Left hindlimb (tissue), 1 donor: ENCODE measurements around the gene LOXHD1.

Experiments
- DNase-seq: peaks from one replicate; pipeline ENCODE4 v3.0.0-alpha.2; 2018

LOXHD1 gene

DNA sequence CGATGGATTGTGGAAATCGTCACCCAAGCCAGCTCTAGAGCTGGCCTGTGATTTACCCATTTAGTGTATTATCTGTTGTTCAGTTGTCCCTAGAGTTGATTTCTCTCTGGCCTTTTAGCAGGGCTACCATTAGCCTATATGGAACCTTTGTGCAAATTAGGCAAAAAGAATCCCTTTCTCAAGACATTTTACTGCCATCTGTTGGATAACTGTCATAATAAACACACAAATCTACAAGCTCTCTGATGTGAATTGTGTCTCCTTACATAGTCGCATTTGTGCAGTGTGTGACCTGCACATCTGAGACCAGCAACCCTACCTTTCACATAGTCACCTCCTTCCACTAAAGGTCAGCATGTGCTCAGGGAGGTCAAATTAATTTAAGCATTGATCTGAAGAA, 34.0 kb downstream of the LOXHD1 start:
- no peak for DNase-seq

DNA sequence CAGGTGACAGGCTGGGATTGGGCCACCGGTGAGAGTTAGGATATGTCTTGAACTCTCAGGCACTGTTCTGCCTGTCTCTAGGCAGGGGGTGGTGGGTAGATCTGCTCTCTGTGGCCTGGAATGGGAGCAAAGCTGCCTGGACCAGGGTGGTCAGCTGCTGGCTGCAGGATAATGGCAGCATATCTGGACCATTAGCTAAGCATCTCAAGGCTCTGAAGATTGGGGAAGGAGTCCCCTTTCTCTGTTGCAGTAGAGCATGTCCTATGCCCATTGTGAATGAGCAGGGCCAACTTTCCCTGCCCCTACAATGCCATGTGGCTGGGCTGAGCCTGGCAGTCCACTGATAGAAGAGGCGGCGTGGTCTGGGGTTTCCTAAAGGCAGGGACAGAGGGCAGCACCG, 34.6 kb downstream of the LOXHD1 start:
- DNase-seq, result no peak

DNA sequence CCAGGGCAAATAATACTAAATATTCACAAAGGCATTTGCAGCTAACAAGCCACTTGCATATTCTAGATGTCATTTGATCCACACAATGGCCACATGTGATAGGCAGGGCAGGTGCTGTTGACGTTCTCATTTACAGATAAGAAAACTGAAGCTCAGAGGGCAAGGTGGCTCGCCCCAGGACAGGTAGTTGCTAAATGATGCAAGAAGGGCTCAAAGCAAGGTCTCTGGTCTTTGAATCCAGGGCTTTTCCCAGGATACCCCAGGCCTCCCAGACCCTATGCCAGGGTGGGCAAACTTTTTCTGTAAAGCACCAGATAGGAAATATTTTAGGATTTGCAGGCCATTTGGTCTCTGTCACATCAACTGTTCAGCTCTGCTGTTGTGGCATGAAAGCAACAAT, 35.1 kb downstream of the LOXHD1 start:
- no peak for DNase-seq

DNA sequence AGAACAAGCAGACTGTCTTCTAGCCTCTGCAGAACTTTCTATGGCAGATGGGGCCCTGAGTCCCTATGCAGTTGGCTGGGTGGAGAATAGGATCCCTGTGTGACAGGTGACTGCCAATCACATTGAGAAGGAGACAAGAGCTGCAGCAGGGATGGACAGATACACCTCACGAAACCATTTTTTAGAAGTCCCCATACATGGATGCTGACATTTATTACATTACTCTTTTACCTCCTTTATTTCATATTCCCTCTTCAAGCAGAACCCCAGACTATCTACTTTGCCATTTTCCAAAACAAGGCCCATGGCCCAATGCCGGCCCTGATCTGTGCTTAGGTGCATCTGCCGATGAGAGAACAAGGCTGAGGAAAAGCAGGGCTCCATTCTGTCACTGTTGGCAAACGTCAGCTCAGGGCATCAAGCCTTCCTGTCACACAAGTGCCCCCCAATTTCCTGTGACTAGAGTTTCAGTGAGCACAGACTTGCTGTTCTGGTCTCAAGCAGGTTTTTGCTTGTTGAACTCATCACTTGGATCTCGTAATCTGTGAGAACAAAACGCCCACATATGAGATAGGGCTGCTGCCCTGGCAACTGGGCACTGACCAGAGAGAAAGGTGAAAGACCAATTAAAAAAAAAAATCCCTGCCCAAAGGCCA, 35.8 kb downstream of the LOXHD1 start:
- DNase-seq, result no peak

DNA sequence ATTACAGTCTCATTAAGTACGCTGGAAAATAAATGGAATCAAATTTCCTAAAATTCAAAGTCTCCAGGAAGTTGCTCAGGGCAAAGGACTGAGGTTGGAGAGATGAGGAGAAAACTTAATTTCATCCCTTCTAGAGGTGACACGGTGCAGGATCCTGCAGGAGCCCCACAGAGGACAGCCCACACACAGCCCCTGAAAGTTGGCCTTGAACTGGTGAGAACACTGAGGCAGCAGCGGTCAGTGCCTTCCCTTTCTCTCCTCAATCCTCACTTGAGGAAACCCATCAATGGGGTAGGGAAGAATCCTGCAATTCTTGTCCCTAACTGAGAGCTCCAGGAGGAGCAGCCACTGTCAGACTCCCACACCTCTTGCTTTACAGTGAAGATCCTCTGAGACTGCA, 37.5 kb downstream of the LOXHD1 start:
- DNase-seq, result no peak

DNA sequence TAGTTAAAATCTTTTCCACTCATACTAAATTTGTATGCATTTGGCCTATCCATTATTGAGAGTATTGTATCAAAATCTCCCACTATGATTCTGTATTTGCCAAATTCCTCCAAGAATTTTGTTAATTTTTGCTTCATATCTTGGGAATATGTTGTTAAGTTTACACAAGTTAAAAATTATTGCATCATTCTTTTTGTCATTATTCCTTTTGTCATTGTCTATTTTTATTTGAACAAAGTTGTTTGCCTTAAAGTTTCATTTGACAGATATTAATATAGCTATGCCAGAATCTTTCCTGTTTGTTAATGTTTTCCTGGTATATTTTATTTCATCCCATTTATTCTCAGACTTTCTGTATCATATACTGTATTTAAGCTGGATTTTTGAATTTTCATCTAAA, 41.3 kb downstream of the LOXHD1 start:
- no peak for DNase-seq

DNA sequence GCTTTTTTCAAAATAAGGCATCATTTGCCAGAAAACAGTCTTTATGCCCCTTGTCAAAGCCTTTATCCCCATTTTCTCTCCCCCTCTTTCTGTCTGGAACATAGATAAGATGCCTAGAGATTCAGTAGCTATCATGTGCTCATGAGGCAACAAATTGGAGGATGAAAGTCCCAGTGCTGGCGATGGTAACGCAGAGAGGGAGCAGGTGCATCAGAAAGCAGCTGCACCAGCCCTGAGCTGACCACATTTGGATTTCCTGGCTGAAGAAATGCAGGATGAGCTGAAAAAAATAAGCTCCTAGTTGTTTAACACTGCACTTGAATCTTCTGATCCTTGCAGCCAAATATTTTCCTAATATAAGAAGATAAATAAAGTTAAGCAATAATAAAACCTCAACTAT, 48.0 kb downstream of the LOXHD1 start:
- DNase-seq, result no peak

DNA sequence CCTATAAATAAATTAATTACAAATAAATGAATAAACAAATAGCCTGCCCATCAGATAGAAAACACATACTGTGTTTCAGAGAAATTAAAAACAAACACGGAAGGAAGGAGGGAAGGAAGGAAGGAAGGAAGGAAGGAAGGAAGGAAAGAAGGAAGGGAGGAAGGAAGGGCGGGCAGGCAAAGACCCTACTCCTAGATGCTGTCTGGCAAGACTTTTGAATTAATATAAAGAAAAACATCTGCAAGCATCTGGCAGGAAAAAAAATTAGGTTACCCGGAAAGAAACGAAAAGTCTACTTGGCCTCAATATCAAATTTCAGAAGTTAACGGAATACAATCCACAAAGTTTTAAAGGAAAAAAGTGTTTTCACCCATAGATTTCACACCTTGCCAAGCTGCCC, 49.1 kb downstream of the LOXHD1 start:
- no peak for DNase-seq

DNA sequence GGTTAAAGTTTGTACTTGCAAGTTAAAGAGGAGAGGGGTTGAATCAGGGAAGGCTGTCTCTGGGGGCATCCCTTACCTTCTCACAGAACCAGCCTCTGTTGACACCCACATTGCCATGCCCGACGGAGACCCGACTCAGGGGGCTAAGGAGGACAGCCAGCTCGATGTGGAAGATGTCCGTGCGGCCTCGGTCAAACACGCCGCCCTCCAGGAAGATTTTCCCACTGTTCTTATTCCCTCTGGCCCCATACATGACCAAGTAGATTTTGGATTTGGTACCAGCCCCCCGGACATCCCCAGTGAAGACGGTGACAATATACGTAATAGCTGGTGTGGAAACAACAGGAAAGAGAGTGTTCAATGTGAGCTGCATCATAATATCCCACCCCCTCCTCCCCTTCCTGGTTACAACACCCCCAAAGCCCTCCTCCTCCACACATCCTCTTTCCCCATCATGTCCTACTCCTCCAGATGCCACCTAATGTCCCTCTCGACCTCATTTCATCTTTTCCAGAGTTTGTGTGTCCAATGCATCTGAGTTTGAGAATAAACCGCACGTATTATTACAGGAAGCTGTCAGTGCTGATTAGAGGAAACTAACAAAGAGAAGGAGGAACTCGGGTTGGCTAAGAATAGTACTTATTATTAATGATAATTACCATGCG, 55.7 kb downstream of the LOXHD1 start:
- no peak for DNase-seq

DNA sequence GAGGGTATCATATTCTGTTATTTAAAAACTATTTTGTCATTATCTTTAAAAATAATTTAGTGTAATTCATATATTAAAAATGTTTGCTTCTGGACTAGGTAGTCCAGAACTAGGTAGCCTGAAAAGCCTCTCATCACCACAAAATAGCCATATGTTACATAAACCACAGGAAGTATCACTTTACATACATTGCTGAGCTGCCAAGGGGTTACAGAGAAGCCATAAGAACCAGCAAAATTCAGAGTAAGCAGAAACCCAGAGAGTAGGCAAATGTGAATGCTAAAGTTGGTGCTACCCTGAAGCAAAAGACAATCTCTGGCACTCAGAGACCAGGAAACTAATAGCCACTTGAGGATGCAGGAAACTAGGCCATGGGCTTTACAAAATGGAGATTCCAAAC, 60.9 kb downstream of the LOXHD1 start:
- DNase-seq, result no peak

DNA sequence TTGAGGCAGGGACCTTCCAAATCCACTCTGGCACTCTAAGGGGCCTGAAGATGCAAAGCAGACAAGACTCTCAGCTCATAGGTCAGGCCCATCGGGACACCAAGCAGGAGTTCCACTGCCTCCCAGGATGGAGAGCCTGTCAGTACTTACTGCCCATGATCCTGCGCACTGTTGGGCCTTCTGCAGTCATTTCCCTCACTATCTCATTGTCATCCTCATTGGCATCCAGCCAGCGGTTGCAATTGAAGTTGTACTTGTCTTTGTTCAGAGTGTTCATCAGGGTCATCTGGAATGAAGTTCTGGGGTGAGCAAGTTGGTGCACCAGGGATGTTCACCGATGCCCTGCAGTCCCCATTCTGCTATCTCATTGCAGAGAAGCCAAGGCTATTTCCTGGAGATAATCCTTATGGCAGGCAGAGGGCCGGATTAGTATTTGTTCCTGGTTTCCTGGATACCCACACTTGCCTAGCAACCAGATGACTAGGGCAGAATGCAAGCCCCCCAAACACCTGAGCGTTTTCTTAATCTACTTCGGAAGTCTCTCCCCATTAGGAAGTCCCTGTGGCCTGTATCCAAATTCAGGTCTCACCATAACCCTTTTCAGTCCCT, 65.1 kb downstream of the LOXHD1 start:
- no peak for DNase-seq

DNA sequence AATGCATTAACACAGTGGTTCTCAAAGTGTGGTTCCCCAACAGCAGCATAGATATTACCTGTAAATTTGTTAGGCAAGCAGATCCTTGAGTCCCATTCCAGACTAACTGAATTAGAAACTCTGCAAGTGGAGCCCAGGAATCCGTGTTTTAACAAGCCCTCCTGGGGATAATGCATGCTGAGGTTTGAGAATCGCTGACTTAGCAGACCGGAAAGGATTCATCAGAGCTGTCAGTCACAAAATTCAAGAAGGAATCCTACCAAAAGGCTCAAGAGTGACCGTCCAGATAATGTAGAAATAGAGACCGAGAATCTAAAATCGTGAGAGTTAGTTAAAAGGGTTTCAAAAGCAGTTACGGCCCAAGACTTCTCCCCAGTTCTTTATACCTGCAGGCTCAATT, 66.9 kb downstream of the LOXHD1 start:
- no peak for DNase-seq

DNA sequence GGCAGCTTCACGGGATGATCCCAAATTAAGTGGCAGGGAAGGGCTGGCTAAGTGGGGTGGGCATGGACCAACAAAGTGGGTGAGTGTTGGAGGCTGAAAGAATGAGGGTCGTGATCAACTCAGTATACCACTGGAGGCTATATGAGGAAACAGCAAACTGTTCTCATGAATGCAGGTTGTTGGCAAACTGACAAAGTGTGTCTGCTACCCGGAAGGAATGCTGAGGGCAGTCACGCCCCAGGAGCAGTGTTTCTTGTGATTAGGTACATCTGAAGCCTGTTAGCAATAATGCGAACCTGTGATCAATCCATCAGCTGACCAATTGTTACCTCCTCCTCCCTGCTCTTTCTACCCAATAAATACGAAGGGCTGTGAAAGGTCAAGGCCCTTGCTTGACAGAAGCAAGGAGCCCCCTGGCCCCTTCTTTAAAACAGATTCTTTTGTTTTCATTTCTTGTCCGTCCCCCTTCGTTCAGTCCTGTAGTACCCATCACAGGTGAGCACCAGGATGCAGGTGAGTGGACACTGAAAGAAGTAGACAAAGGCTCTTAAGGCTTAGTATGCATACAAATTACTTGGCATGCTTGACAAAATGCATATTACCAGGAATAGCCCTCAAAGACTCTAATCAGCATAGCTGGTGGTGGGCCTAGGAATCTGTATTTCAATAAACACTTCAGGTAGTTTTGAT, 67.9 kb downstream of the LOXHD1 start:
- DNase-seq, result no peak

DNA sequence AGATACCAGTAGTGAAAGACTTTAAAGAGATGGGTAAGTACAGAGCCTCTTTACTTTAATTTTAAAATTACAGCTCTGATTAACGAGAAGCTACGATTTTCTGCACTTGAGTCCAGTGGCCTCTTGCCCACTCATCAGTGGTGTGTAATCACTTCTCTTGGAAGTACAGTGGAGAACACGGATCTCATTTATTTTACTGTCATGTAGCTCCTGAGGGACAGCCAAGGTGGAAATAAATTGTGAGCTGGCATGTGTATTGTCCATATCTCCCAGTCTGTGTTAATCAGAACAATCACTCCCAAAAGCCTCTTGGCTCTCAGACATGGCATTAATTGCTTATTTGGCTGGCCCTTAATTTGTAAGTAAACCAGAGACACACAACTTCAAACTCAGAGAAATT, 69.4 kb downstream of the LOXHD1 start:
- no peak for DNase-seq

DNA sequence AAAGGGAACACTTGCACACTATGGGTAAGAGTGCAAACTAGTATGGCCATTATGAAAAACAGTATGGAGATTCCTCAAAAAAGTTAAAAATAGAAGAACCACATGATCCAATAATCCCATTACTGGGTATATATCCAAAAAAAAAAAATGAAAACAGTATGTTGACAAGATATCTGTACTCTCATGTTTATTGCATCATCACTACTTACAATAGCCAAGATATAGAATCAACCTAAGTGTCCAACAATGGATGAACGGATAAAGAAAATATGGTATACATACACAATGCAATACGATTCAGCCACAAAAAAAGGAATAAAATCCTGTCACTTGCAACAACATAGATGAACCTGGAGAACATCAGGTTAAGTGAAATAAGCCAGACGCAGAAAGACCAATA, 73.3 kb downstream of the LOXHD1 start:
- DNase-seq, result no peak

DNA sequence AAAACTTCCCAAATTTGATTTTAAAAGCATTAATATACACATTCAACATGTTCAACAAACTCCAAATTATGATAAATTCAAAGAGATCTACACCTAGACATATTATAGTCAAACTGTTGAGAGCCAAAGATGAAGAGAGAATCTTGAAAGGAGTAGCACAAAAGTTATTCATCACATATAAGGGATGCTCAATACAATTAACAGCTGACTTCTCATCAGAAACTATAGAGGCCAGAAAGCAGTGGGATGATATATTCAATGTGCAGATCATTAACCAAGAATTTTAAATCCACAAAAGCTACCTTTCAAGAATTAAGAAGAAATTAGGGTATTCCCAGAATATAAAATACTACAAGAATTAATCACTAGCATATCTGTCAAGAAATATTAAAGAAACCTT, 75.4 kb downstream of the LOXHD1 start:
- DNase-seq, result no peak

DNA sequence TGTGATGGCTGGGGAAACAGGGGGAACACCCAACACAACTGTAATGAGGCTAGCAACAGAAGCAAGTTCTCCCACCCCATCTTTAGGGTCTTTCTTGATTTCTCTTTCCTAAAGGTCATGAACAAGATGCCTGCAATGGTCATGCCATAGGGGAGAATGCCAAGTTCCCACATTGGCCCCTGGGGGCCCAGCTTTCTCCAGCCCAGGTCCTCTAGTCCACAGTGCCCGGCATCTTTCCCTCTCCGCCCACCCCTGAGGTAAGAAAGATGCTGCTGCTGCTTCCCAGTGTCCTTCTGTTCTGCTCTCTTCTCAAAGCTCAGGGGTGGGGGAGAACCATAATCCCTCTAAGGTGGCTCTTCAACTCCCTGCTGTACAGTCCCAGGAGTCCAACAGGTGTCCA, 78.0 kb downstream of the LOXHD1 start:
- DNase-seq, result no peak

DNA sequence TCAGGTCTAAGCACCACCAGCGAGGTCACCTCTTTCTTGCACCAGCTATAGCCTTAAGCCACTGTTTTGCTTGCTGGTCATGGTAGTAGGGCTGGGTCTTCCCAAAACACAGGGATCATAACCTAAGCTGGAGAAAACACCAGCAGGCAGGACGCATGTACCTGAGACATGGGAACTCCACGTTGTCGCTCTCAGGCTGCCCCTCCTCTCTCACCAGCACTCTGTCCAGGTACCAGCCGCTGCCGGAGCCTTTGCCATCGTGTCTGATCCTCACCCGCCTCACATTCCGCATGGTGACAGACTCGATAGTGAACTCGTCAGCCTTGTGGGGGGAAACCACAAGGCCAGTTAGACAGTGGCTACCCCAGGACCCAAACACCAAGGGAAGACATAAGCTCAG, 79.5 kb downstream of the LOXHD1 start:
- DNase-seq, result no peak

DNA sequence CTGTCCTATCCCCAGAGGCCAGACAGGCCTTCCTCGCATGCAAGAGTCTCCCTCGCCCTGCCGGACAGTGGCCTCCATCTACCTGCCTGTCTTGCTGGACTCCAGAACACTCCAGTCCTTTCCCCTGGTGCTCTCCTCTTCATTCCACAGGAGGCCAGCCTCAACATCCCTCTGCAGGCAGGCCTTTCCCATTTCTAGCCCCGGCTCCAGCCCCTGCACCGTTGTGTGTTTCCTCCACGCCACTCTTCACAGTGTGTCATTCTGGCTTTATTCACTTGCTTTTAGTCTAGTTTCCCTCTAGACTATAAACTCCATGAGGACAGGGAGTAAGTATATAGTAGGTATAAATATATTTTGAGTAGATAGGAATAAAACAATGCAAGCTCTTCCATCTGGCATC, 81.2 kb downstream of the LOXHD1 start:
- DNase-seq, result no peak

DNA sequence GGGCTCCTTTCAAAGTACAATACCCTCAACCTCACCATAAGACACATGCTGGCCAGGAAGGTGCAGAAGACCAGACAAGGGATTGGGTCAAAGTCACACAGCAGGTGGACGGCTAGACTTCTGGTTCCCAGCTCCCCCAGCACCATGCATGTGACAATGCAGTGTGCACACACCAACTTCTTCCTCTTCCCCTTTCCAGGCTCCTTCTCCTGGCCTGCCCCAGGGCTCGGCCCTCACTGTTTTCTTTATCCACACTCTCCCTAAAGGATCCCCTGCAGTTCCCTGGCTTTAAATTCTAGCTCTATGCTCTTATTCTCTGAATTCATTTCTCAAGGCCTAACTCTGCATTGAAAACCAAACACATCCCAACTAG, 82.3 kb downstream of the LOXHD1 start:
- no peak for DNase-seq

DNA sequence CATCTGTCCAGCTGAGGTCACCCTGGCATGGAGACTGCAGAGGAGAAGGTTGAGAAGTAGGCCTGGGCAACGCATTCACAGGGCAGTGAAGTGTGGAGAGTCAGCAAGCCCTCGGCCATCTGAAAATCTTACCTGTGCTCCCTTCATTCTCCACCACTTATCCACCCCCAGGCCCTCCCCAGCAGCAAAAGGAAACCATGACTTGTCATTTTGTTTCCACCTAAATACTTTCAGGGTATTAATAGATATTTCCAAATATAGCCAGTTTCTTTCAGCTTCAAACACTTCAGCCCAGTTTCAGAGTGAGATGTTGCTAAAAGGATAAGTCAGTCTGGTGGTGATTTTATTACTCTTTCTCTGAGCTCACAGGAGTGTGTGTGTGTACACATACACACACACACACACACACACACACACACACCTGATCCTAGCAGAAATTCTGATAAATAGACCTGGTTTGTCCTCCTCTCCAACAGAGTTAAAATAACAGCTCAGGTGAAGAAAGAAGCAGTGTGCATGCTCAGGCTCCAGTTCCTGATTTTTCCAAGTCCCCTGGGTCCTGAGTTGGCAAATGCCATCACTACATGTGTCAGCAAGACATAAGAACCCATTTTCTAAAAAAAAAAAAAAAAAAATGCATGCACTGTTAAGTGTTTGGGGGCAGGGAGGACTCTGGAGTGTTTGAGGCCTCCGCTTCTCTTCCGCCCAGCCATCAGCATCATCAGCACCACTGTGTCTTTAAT, 82.8 kb downstream of the LOXHD1 start:
- DNase-seq, result no peak

DNA sequence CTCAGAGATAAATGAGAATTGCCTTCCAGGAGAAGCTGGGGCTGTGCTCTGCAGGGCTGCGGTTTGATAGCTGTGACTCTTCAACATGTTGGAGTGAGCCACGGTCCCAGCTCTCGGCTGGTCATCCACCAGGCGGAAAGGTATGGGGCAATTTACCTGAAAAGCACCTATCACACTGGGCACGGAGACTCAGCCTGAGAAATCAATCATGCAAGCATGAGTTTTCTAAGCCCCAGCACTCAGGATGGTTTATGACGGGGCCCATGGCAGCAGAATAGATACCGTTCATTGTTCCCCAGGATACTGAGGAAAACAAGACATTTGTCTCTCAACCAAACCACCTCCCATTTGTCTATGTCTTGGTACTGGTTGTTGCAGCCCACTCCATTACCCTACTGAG, 83.9 kb downstream of the LOXHD1 start:
- no peak for DNase-seq

DNA sequence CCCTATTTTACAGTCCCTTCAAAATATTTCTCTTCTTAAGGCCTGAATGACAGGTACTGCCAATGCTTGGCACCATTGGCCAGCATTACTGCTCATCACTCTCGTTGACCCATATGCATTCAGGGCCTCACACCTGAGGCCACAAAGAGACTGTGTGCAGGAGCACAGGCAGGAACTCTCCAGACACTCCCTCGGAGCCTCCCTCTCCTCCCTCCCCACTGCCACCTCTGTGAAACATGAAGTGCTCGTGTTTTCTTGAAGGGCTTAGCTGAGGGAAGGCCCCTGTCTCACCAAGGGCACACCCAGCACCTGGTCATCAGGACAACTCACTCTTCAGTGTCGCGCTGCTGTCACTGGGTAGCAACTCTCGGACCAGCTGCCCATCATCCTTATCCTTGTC, 85.3 kb downstream of the LOXHD1 start:
- DNase-seq, result no peak

DNA sequence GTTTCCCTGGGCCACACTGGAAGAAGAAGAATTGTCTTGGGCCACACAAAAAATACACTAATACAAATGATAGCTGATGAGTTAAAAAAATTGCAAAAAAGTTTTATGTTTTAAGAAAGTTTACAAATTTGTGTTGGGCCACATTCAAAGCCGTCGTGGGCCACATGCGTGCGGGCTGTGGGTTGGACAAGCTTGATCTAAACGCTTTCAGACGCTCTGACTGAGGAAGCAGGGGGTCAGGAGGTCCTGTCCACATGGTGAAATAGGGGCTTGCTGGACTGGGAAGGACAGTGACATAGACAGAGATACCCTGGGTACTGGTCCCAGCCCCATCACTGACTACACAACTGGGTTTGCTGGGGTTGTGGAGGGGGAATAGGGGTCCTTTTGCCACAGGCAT, 86.4 kb downstream of the LOXHD1 start:
- no peak for DNase-seq
